ENCODE data around the gene POLR1C.

Gene POLR1C

DNA sequence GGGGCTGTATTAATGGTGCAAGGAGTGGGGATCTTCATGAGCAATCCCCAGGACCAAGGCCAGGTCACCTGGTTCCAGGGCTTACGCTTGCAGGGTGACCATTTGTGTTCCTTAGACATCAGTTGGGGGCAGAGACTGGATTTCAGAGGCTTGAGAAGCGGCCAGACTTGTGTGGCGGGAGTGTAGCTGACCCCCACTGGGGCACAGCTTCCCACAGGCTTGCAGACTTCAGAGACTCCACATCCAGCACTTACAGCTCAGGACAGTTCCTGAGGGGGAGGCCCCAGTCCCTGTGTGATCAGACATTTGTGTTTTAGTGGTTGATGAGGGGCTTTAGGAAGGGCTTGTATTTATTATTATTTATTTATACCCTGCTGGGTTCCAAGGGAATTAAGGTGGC lies 24.2 kb upstream of the POLR1C start:
- no peaks in the 10 kb centered on the region for H3F3A ChIP-seq (ENCODE audit: insufficient read depth, low read length)
- no peaks in the 10 kb centered on the region for H3K9me3 ChIP-seq (ENCODE audit: low read length)
- TF ChIP-seq EZH2 (IDR thresholded peaks at IDR 0.05; ENCODE audit: borderline replicate concordance, low read length), result no peak
- TF ChIP-seq, protein P1, sequence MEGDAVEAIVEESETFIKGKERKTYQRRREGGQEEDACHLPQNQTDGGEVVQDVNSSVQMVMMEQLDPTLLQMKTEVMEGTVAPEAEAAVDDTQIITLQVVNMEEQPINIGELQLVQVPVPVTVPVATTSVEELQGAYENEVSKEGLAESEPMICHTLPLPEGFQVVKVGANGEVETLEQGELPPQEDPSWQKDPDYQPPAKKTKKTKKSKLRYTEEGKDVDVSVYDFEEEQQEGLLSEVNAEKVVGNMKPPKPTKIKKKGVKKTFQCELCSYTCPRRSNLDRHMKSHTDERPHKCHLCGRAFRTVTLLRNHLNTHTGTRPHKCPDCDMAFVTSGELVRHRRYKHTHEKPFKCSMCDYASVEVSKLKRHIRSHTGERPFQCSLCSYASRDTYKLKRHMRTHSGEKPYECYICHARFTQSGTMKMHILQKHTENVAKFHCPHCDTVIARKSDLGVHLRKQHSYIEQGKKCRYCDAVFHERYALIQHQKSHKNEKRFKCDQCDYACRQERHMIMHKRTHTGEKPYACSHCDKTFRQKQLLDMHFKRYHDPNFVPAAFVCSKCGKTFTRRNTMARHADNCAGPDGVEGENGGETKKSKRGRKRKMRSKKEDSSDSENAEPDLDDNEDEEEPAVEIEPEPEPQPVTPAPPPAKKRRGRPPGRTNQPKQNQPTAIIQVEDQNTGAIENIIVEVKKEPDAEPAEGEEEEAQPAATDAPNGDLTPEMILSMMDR (IDR thresholded peaks at IDR 0.05; ENCODE audit: low read length), result no peak
- no peak overlapping the region for H3K9ac ChIP-seq (ENCODE audit: low read length)
- no peak overlapping the region for H3K4me3 ChIP-seq (ENCODE audit: low read depth, low read length, poor library complexity, severe bottlenecking)
- no peaks in the 10 kb centered on the region for H3K27me3 ChIP-seq (ENCODE audit: insufficient read depth, low read length)
- H3K79me2 ChIP-seq (ENCODE audit: insufficient read depth, low read length), result no peaks in the 10 kb centered on the region
- peaks cover 6% of the 10 kb centered on the region for H3K4me1 ChIP-seq (ENCODE audit: insufficient read depth, low read length, severe bottlenecking)
- H3K4me2 ChIP-seq (ENCODE audit: low read length), result no peak overlapping the region
- no peaks in the 10 kb centered on the region for H3K9me2 ChIP-seq (ENCODE audit: low read depth, low read length)
- H4K20me1 ChIP-seq (ENCODE audit: insufficient read depth, low read length), result no peaks in the 10 kb centered on the region
- H3K36me3 ChIP-seq (ENCODE audit: insufficient read depth, low read length), result no peaks in the 10 kb centered on the region
- H2AFZ ChIP-seq (ENCODE audit: low read length), result no peak overlapping the region
- no peak overlapping the region for H3K27ac ChIP-seq (ENCODE audit: low read depth, low read length, poor library complexity, severe bottlenecking)

DNA sequence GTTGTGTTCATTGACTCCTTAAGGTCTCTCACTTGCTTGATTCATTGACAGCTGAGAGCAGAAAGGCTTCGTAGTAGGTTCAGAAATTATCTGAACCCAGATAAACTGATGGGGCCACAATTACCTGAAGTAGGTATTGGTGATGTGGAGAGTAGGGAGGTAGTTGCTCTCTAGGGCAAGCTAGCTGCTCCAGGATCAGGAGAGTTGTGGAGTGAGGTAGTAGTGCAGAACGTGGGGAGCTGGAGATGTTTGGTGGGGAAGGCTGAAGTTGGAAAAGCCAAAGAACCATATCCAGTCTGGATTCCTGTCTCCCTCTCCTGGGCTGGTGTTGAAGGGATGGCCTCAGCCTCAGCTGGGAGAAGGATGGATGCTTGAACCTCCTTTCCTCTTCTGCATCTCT lies 23.7 kb upstream of the POLR1C start:
- Histone ChIP-seq H3K79me2 (ENCODE audit: insufficient read depth, low read length) (no peaks in the 10 kb centered on the region), H3K4me3 (ENCODE audit: low read depth, low read length, poor library complexity, severe bottlenecking) (no peak overlapping the region), H3K27me3 (ENCODE audit: insufficient read depth, low read length) (no peaks in the 10 kb centered on the region), H3K4me1 (ENCODE audit: insufficient read depth, low read length, severe bottlenecking) (peaks cover 6% of the 10 kb centered on the region), H4K20me1 (ENCODE audit: insufficient read depth, low read length) (no peaks in the 10 kb centered on the region), H3K36me3 (ENCODE audit: insufficient read depth, low read length) (no peaks in the 10 kb centered on the region), H3K9me2 (ENCODE audit: low read depth, low read length) (no peaks in the 10 kb centered on the region), H3K9me3 (ENCODE audit: low read length) (no peaks in the 10 kb centered on the region), H3F3A (ENCODE audit: insufficient read depth, low read length) (no peaks in the 10 kb centered on the region), H3K27ac (ENCODE audit: low read depth, low read length, poor library complexity, severe bottlenecking) (no peak overlapping the region), H3K9ac (ENCODE audit: low read length) (no peak overlapping the region), H2AFZ (ENCODE audit: low read length) (no peak overlapping the region), H3K4me2 (ENCODE audit: low read length) (no peak overlapping the region)
- no peak for TF ChIP-seq EZH2 (IDR thresholded peaks at IDR 0.05; ENCODE audit: borderline replicate concordance, low read length)
- TF ChIP-seq, protein P1 (IDR thresholded peaks at IDR 0.05; ENCODE audit: low read length), result no peak

DNA sequence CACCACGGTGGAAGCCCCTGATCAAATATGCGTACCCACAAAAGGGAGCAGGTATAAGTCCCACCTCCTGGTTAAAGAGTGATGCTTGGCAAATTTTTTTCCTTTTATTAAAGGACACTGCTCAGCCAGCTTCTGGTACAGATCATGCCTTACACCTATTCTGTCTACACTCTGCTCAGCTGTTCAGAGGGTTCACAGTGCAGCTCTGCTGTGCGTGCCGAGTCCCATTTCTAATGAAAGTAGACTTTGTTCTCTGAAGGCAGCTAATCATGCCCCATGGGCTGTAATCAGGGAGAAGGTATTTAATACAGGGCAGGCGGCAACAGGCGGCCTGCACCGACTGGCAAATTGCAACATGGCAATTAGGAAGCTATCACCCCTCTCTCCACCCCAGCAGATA lies 23.1 kb upstream of the POLR1C start:
- Histone ChIP-seq H2AFZ (ENCODE audit: low read length) (no peak overlapping the region), H3K9me3 (ENCODE audit: low read length) (no peaks in the 10 kb centered on the region), H3K79me2 (ENCODE audit: insufficient read depth, low read length) (no peaks in the 10 kb centered on the region), H3K4me3 (ENCODE audit: low read depth, low read length, poor library complexity, severe bottlenecking) (no peak overlapping the region), H3K9ac (ENCODE audit: low read length) (no peak overlapping the region), H3K36me3 (ENCODE audit: insufficient read depth, low read length) (peaks cover 3% of the 10 kb centered on the region; the same call in 1 of the 2 replicates), H3K27ac (ENCODE audit: low read depth, low read length, poor library complexity, severe bottlenecking) (no peak overlapping the region), H3K9me2 (ENCODE audit: low read depth, low read length) (no peaks in the 10 kb centered on the region), H4K20me1 (ENCODE audit: insufficient read depth, low read length) (no peaks in the 10 kb centered on the region), H3K27me3 (ENCODE audit: insufficient read depth, low read length) (no peaks in the 10 kb centered on the region), H3K4me1 (ENCODE audit: insufficient read depth, low read length, severe bottlenecking) (peaks cover 6% of the 10 kb centered on the region), H3F3A (ENCODE audit: insufficient read depth, low read length) (no peaks in the 10 kb centered on the region), H3K4me2 (ENCODE audit: low read length) (no peak overlapping the region)
- TF ChIP-seq EZH2 (IDR thresholded peaks at IDR 0.05; ENCODE audit: borderline replicate concordance, low read length), result no peak
- TF ChIP-seq, protein P1 (IDR thresholded peaks at IDR 0.05; ENCODE audit: low read length), result no peak
